ENCODE measurements around the gene XYLT2. TPM values are rescaled to one million over a fixed set of nuclear protein-coding genes. Genes with fewer than 3 reads are reported as not detected.

The XYLT2 gene
- total and polyA plus RNA-seq, 2 donors (not counting 3 experiments of a cell fraction or from before 2014, with no cell fraction given): 19.1 to 26.6 TPM

GRCh38 chr17:50354198-50354597, 8.3 kb downstream of the XYLT2 start:
- Histone ChIP-seq H3K27me3 (ENCODE audit: control insufficient read depth in 2 of 2, insufficient read depth in 2 of 2, low read length in 2 of 2) (no peaks in the 10 kb centered on the region), H3K36me3 (ENCODE audit: control insufficient read depth in 2 of 2, extremely low read depth in 1 of 2, insufficient read depth in 2 of 2, low read length in 2 of 2) (peaks cover 3 to 39% of the 10 kb centered on the region in 2 experiments), H2AFZ (ENCODE audit: low read depth, low read length) (no peak overlapping the region), H3K4me2 (ENCODE audit: insufficient read depth, low read length) (no peak overlapping the region), H3K4me3 (replicated peaks in 1 of 3; ENCODE audit: insufficient read depth in 1 of 3, low read depth in 1 of 3, low read length in 3 of 3) (no peak overlapping the region), H3K9me3 (replicated peaks; ENCODE audit: control insufficient read depth, insufficient read depth, low read length) (no peaks in the 10 kb centered on the region), H3K79me2 (ENCODE audit: control insufficient read depth, insufficient read depth, low read length) (peaks cover under 1% of the 10 kb centered on the region), H3K27ac (ENCODE audit: insufficient read depth, low read depth, low read length) (no peak overlapping the region), H3K9me1 (replicated peaks; ENCODE audit: control insufficient read depth, extremely low read depth, insufficient read depth, low read length) (no peaks in the 10 kb centered on the region), H3K9ac (replicated peaks; ENCODE audit: extremely low read depth, insufficient read depth, low read length) (no peak overlapping the region), H4K20me1 (replicated peaks; ENCODE audit: control insufficient read depth, extremely low read depth, insufficient read depth, low read length) (no peaks in the 10 kb centered on the region), H3K4me1 (ENCODE audit: control insufficient read depth, extremely low read depth, insufficient read depth, low read length) (no peaks in the 10 kb centered on the region)
- no TSS peak for BruUV-seq (replicated peaks)
- TF ChIP-seq, protein P1, sequence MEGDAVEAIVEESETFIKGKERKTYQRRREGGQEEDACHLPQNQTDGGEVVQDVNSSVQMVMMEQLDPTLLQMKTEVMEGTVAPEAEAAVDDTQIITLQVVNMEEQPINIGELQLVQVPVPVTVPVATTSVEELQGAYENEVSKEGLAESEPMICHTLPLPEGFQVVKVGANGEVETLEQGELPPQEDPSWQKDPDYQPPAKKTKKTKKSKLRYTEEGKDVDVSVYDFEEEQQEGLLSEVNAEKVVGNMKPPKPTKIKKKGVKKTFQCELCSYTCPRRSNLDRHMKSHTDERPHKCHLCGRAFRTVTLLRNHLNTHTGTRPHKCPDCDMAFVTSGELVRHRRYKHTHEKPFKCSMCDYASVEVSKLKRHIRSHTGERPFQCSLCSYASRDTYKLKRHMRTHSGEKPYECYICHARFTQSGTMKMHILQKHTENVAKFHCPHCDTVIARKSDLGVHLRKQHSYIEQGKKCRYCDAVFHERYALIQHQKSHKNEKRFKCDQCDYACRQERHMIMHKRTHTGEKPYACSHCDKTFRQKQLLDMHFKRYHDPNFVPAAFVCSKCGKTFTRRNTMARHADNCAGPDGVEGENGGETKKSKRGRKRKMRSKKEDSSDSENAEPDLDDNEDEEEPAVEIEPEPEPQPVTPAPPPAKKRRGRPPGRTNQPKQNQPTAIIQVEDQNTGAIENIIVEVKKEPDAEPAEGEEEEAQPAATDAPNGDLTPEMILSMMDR (IDR thresholded peaks at IDR 0.05; ENCODE audit: extremely low read depth in 1 of 2, insufficient read depth in 1 of 2, low read depth in 1 of 2, low read length in 2 of 2): no peak
- TF ChIP-seq EZH2 (IDR thresholded peaks at IDR 0.05; ENCODE audit: borderline replicate concordance, low read depth, low read length, severe bottlenecking) (no peak), MAX (IDR thresholded peaks at IDR 0.05; ENCODE audit: insufficient read depth, insufficient read length) (no peak), JUN (IDR thresholded peaks at IDR 0.05; ENCODE audit: borderline replicate concordance, insufficient read depth, insufficient read length, low read depth) (no peak), MYC (IDR thresholded peaks at IDR 0.05; ENCODE audit: low read depth, low read length) (no peak), POLR2A (IDR thresholded peaks at IDR 0.05; ENCODE audit: low read depth, low read length) (no peak), GATA2 (IDR thresholded peaks at IDR 0.05; ENCODE audit: insufficient read depth, insufficient read length, low read depth, low read length) (no peak), FOS (IDR thresholded peaks at IDR 0.05; ENCODE audit: borderline replicate concordance, insufficient read depth, low read length) (no peak), POLR2AphosphoS5 (IDR thresholded peaks at IDR 0.05; ENCODE audit: insufficient read depth, low read depth, low read length) (no peak)
- intact Hi-C loops (cut with micrococcal nuclease) (no loop called here), dilution Hi-C loops (cut with MboI; ENCODE audit: extremely low pct_ligation_motif_present, low sequenced_read_pairs) (no loop called here)
- ChIA-PET POLR2A (no interaction called here), CTCF (no interaction called here)
- no peak for DNase-seq (ENCODE audit: low read depth, low spot score)
- no peak for FAIRE-seq
